Renal cortex interstitium (tissue), 11 donors: Measurements from ENCODE around the gene UBFD1. TPM values are rescaled to one million over a fixed set of nuclear protein-coding genes. Genes with fewer than 3 reads are reported as not detected.
"Not testable (repeated sequence)": the region's sequence is repeated elsewhere in the genome, so short reads cannot be mapped to it uniquely, and the experiment has no call there.

Experiments
- DNase-seq, 11 donors: peaks; one replicate each; pipeline ENCODE4 v3.0.0-alpha.2; 2013; ENCODE audit warnings: low read depth in 9 of 11, low spot score in 4 of 11; ENCODE audit errors: extremely low read depth in 1 of 11
- polyA plus RNA-seq, 3 donors: library from polyadenylated mRNA; unstranded; fragments of 120-200 nt; gene quantifications; one replicate each; pipeline ENCODE4 v1.2.1, GENCODE V29; 2013; ENCODE audit not compliant: insufficient read length in 3 of 3

Gene UBFD1
- polyA plus RNA-seq, 3 donors = 73.4 to 81.0 (median 74.8) TPM

DNA sequence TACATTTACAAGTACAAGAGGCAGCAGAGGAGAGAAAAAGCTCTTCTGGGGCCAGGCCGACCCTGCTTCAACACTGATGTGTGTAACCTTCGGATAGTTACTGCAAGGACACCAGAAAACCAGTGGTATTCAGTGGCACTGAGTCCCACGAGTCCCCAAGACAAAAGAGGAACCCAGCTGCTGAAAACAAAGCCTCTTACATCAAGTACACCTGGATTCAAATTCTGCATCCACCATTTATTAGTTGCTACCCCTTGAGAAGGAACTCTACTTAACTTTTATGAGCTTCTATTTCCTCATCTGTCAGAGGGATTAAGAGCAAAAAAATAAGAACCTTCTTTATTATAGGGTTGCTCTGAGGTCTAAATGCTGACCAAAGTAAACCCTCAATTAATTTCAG is 3.0 kb upstream of the UBFD1 start:
- DNase-seq = no peak

DNA sequence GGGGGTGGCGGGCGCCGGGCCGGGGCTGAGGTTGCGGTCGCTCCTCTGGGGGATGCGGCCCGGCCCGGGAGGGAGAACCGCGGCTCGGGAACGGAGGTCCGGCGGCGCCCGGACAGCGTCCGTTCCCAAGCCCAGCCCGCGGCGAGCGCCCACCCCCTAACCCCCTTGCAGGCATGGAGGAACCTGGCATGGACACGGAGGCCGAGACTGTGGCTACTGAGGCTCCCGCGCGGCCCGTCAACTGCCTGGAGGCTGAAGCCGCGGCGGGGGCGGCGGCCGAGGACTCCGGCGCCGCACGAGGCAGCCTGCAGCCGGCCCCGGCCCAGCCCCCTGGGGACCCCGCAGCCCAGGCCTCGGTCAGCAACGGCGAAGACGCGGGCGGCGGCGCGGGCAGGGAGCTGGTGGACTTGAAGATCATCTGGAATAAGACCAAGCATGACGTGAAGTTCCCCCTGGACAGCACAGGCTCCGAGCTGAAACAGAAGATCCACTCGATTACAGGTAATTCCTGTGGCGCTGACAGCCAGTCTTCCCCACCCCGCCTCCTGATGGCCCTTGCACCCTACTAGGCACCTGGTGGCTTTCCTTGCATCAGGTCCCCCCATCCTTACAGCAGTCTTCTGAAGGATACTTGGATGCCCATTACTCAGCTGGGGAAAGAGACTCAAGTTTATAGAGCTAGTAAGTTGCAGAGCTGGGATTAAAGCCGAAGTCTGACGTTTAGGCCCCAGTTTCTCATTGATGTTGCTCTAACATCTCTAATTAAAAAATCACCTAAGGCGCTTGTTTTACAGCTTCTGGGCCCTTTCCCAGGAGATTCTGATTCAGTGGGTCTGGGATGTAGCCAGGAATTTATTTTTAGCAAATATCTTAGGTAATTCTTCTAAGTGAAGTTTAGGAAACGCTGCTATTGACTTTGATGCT is 514 bp downstream of the UBFD1 start:
- peak in 2 of 11 donors; percentile 4 to 9 for DNase-seq

DNA sequence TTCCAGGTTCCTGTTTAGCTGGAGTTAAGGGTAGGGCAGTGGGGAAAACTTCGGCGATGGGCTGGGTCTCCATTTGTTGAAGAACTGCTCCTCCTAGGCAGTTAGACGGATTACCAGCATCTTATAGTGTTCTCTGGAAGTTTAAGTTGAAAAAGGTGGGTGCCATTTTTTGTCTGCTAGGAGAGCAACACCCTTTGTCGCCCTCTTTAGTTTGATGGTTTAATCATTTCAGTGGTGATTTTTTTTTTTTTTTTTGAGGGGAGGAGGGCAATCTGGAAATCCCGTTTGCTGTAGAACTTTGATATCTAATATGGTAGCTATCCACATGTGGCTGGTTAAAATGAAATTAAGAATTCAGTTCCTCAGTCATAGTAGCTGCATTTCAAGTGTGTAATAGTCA is 4.1 kb downstream of the UBFD1 start:
- DNase-seq = no peak

DNA sequence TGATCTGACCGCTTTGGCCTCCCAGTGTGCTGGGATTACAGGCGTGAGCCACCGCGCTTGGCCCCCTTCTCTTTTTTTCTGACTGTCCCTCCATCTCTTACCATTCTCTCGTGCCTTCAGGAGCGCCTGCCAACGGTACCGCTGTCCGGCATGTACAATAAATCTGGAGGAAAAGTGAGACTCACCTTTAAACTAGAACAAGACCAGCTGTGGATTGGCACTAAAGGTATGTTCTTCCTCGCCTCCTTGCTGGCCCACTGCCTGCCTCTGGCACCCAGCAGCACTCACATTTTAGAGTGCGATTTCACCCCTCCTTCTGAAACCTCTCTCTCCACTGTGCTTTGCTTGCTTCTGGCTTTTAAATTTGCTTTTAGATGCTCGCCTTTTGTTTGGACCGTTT is 5.0 kb downstream of the UBFD1 start:
- DNase-seq = no peak

DNA sequence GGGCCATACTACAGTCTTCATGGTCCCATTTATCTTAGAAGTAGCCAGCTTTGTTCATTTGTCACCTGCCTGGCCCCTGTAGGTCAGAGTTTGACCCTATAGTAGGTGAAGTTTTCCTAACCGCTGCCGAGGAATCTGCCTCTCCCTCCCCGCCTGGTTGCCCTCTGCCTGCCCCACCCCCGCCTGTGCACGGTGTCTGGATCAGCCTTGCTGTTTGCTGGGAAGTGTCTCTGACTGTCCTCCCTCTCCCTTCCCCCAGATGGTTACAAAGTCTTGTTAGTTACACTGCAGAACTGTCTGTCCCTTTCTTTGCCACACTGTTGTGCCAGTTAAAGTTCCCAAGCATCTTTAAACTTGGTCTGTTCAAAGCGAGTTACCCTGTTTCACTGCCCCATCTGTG is 5.7 kb downstream of the UBFD1 start:
- no peak for DNase-seq

DNA sequence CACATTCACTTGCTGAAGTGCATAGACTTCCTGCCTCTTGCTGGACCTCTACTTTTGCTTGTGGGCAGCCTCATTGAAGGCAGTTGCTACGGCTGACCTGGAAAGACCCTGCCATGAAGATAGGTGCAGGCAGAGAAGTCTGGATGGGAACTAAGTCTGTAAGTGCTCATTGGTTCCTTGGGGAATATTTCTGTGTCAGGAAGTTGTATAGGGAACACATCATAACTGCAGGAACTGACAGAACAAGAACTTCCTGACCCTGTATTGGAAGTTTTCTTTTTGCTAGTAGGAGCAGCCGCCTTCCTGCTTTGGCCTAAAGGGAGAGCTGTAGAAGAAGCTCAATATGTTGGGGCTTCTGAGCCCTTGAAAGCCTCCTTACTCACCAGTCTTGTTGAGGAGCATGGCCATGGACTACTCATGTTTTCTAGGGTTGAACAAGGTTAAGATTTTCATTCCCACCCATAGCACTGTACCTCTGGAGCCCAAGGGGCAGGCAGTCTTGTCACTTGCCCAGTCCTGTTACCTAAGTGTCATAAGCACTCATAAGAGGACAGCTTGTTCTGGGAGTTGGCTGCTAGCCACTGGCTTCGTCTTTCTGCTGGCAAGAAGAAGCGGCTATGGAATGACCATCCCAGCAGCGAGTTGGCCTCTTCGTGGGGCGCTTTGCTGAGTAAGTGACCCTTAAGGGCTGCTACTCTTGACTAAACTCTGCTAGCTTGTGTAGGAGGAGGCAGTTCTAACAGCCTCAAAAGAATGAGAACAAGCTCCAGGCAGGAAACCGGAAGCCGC is 7.2 kb downstream of the UBFD1 start:
- no peak for DNase-seq

DNA sequence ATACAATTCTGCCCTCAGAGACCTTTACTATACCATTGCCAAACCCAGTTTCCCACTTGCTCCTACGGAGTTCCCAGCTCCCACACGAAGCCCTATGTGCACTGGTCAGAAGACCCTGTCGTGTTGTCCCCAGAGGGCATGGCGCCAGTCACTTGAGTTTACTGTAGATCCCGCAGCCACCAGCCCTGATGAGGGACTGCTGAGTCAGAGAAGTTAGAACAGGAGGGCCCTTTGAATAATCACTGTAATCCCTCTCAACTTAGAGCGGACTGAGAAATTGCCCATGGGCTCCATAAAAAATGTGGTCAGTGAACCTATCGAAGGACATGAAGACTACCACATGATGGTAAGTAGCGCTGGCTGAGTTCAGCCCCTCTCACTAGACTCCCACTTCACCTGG is 9.2 kb downstream of the UBFD1 start:
- DNase-seq = no peak

DNA sequence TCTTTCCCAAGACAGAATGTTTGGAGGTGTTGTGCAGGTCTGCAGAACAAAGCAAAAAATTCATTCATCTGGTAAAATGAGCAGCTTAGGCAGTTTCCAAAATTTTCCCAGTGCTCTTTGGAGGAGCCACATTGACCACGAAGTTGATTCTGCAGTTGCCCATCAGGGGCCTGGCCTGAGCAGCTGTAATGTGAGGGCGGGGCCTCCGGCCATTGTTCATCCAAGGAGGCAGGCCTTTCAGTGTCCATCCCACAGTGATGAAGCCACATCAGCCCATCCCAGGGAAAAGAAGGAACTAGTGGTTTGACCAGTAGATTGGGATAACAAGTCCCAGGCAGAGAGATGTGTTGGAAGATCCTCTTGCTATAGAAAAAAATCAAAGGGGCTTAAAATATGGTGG is 10.1 kb downstream of the UBFD1 start:
- no peak for DNase-seq

DNA sequence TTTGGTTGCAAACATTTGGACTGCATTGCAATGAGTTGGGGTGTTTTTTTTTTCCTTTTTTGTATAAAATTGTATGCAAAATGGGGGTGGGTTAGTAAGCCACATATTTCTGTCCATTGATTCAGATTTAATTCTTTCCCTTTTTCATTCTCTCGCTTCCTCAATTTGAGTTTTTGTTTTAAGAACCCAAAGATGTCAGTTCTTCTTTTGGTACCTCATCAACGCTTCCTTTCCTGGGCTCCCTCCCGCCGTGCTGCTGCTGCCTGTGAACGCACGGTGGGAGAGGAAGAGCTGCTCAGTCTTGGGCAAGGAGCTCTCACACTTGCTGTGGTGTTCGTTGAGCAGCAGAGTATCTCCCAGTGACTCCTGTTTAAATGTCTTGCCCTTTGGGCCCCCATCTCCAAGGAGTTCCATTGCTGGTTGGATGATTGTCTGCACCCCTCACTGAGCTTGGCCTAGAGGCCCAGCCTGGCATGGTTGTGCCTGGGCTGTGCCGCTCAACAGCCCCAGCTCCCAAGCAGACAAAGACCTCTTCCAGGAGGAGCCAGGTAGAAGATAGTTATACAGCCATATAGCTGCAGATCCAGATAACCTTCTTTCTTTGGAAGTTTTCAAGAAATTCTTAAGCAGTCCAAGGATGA is 13.6 kb downstream of the UBFD1 start:
- no peak for DNase-seq

DNA sequence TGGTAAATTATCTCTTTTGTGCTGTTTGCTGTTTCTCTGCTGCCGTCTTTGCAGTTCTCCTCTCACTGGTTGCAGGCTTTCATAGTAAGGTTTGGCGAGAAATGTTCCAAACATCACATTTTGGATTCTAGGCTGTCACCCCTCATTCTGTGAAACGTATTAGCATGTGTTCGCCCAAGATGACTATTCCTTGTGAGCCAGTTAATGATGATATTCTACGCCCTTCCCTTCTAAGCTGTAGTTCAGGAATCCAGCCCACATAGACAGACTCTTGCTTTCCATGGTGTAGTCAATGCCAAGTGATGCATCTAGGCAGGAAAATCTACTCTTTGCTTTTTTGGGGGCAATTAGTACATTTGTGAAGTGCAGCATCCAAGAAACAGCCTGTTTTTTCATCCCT is 14.4 kb downstream of the UBFD1 start:
- no peak for DNase-seq

DNA sequence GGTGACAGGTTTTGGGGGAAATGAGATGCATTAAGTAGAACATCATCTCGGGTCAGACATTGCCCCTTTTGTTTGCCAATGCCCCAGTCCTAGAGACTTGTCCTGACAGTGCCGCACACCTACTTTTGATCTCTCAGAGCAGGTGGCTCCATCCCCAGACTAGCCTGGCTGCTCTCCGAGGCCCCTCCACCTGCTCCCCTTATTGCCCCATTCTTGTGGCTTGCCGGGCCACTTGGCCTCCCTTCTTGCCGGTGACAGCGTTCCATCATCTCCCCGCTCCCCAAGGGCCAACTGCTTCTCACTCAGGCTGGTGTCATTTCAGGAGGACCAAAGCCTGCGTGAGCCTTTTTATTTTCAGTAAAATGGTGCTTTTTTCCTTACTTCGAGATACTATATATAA is 14.9 kb downstream of the UBFD1 start:
- no peak for DNase-seq

DNA sequence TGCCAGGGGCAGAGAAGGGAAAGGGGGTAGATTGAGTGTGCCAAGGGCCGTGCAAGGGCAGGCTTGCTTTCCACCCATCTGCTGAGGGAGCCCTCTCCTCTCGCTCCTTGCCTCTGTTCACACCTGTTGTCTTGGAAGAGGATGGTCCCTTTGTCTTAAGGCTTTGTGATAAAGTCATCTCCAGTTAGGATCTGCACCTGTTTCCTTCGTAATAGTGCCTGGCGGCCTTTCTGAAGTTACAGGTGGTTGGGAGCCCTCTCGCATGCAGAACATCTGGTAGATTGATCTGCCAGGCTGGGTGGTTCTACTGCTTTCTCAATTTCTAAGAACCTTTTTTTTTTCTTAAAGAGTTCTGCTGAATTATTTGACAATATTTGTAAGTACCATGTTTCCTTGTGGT is 16.3 kb downstream of the UBFD1 start:
- DNase-seq = no peak

DNA sequence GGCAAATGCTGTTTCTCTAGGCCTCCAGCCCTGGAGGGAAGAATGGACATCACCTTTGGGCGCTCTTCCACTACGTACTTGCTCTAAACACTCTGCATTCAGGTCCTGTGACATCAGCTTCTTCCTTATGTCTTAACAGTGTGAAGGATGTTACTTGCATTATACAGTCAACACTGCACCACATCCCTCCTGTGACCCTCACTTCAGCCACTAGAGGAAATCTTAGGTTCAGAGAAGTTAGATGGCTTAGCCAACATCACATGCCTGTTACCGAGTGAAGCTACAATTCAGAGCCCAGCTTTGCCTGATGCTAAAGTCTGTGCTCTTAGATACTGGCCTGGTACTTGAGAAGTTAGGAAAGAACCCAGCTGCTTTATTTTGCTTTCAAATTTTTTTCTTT is 18.3 kb downstream of the UBFD1 start:
- no peak for DNase-seq

DNA sequence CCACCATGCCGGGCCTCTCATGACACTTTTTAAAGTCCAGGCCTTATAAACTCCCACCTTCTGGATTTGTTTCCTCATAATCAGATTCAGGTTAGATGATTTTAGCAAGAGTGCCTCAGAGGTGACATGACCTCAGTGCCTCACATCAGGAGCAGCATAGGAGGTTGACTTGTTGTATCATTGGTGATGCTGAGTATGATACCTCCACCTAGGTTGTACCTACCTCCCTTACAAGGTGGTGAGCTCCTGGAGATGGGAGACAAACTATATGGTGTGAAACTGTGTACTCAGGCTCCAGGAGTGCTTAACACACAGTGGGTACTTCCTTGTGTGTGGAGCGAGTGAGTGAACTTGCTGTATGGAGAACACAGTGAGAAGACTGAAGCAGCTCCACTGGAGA is 20.0 kb downstream of the UBFD1 start:
- DNase-seq = no peak

DNA sequence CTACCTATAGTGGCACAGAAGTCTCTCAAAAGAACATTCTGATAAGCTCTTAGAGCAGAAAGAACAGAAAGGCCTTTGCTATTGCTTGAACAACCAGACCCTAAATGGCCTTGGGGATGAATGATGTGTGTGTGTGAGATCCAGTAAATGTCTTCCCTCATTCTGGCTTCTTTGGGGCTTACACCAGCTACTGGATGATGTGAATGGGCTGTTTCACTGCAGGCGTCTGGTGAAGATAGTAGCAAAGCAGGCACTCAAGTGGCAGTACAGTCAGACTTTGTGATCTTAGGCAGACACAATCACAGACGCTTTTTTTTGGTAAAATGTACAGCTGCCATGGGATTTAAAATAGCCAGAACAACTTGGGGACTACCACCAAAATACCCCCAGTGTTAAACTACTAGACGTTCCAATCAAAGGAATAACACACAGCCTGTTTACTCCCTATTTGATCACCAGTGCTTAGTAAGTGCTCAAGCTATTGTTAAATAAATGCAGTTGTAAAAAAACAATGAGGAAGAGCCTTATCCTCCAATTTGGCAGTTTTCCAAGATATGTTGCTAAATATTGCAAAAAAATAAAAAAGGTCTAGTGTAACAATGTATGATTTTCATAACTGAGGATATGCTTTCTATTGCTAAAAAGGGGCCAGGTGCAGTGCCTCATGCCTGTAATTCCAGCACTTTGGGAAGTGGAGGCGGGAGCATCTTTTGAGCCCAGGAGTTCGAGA is 20.7 kb downstream of the UBFD1 start:
- DNase-seq = no peak

DNA sequence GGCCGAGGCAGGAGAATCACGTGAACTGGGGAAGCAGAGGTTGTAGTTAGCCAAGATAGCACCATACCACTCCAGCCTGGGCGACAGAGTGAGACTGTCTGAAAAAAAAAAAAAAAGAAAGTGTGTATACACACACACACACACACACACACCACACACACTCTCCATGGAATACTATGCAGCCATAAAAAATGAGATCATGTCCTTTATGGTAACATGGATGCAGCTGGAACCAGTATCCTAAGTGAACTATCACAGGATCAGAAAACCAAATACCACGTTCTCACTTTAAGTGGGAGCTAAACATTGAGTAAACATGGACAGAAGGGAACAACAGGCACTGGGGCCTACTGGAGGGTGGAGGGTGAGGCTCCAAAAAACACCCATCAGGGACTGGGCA is 21.8 kb downstream of the UBFD1 start:
- DNase-seq = no peak

DNA sequence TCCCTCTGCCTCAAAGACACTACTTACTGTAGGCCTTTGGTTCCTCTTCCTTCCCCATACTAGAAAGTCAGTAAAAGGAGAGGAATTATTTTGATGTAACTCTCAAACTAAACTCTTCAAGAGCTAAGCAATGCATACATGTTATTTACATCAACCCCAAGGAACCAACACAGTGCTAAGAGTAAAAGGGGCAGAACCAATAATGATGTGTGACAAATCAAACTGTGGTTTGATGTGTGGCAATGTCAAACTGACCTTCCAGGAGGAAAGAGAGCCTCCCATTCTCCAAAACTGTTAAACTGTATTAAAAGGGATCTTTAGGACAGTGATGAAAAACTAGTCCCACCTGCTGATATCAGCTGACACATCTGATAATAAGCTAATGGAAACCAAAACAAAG is 22.9 kb downstream of the UBFD1 start:
- no peak for DNase-seq

DNA sequence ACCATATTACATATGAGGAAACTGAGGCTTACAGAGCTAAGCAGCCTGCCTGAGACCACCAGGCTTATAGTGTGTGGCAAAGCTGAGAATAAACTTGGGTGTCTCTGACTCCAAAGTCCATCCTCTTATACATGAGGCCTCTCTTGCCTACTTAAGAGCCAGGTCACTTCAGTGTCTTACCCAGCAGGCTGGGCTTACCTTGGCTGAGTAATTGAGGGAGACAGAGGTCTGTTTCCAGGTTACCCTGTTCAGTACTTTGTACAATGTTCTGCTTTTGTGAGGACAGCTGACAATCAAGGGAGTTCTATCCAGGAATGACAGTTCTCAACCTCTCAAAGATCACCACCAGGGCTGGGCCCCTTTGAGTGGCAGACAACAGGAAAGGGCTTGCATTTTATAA is 24.2 kb downstream of the UBFD1 start:
- no peak for DNase-seq

DNA sequence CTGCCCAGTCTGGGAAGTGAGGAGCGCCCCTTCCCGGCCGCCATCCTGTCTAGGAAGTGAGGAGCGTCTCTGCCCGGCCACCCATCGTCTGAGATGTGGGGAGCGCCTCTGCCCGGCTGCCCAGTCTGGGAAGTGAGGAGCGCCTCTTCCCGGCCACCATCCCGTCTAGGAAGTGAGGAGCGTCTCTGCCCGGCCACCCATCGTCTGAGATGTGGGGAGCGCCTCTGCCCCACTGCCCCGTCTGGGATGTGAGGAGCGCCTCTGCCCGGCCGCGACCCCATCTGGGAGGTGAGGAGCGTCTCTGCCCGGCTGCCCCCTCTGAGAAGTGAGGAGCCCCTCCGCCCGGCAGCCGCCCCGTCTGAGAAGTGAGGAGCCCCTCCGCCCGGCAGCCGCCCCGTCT is 25.7 kb downstream of the UBFD1 start:
- DNase-seq = not testable (repeated sequence)
